Measurements from ENCODE around the gene PDGFRB.

- TF ChIP-seq CTCF (IDR thresholded peaks at IDR 0.05) (no peak), EP300 (IDR thresholded peaks at IDR 0.05) (no peak), POLR2A (IDR thresholded peaks at IDR 0.05) (no peak)
Observed at GRCh38 chr5:150158170-150158949, 2.7 kb upstream of the PDGFRB start.

Measured in ovary (tissue), 3 donors.